ENCODE measurements around the gene UNK. TPM values are rescaled to one million over a fixed set of nuclear protein-coding genes. Genes with fewer than 3 reads are reported as not detected.

The UNK gene
- total RNA-seq, 6 donors from 2014 or later = 22.4 to 97.4 (median 31.4) TPM

GRCh38 chr17:75743625-75744206, 40.9 kb upstream of the UNK start:
- no peaks in the 10 kb centered on the region for H3K27me3 ChIP-seq
- TF ChIP-seq POLR2A (IDR thresholded peaks at IDR 0.05) (no peak), EP300 (IDR thresholded peaks at IDR 0.05) (no peak), POLR2AphosphoS5 (IDR thresholded peaks at IDR 0.05) (no peak)
- TF ChIP-seq, protein P1, sequence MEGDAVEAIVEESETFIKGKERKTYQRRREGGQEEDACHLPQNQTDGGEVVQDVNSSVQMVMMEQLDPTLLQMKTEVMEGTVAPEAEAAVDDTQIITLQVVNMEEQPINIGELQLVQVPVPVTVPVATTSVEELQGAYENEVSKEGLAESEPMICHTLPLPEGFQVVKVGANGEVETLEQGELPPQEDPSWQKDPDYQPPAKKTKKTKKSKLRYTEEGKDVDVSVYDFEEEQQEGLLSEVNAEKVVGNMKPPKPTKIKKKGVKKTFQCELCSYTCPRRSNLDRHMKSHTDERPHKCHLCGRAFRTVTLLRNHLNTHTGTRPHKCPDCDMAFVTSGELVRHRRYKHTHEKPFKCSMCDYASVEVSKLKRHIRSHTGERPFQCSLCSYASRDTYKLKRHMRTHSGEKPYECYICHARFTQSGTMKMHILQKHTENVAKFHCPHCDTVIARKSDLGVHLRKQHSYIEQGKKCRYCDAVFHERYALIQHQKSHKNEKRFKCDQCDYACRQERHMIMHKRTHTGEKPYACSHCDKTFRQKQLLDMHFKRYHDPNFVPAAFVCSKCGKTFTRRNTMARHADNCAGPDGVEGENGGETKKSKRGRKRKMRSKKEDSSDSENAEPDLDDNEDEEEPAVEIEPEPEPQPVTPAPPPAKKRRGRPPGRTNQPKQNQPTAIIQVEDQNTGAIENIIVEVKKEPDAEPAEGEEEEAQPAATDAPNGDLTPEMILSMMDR (IDR thresholded peaks at IDR 0.05) = no peak
- H3K9me3 ChIP-seq = no peaks in the 10 kb centered on the region
- no peak overlapping the region for H3K27ac ChIP-seq
- peak in 1 of 2 donors; percentile 70 for DNase-seq
- WGBS, 2 donors = 94 to 95% methylated on average over 23 to 25 of the region's 25 CpGs
- no peak overlapping the region for H3K4me3 ChIP-seq
- H3K4me1 ChIP-seq = peaks cover 3 to 5% (median 5%) of the 10 kb centered on the region in 4 donors
- peaks cover 0 to 10% (median 0%) of the 10 kb centered on the region in 4 donors for H3K36me3 ChIP-seq
- ATAC-seq (ENCODE audit: low FRiP score in 2 of 2) = no peak

GRCh38 chr17:75748706-75749105, 35.9 kb upstream of the UNK start:
- no peak overlapping the region for H3K27ac ChIP-seq
- H3K4me1 ChIP-seq = peaks cover 10 to 26% (median 16%) of the 10 kb centered on the region in 4 donors
- no peak overlapping the region for H3K4me3 ChIP-seq
- 81 to 88% methylated on average over 4 to 9 of the region's 9 CpGs for WGBS, 2 donors
- H3K9me3 ChIP-seq = no peaks in the 10 kb centered on the region
- DNase-seq (no peak), ATAC-seq (ENCODE audit: low FRiP score in 2 of 2) (no peak)
- no peaks in the 10 kb centered on the region for H3K27me3 ChIP-seq
- TF ChIP-seq POLR2A (IDR thresholded peaks at IDR 0.05) = no peak
- TF ChIP-seq EP300 (IDR thresholded peaks at IDR 0.05) = no peak
- peaks cover 0 to 21% (median 0%) of the 10 kb centered on the region in 4 donors for H3K36me3 ChIP-seq

- TF ChIP-seq, protein P1 (IDR thresholded peaks at IDR 0.05) = peak; percentile 91 to 96 (median 94)
- no peak for TF ChIP-seq POLR2A (IDR thresholded peaks at IDR 0.05)
- TF ChIP-seq POLR2AphosphoS5 (IDR thresholded peaks at IDR 0.05) = no peak
- no peak for TF ChIP-seq EP300 (IDR thresholded peaks at IDR 0.05)
- Histone ChIP-seq H3K4me3 (no peak overlapping the region), H3K9me3 (no peaks in the 10 kb centered on the region), H3K4me1 (peaks cover 19 to 35% (median 25%) of the 10 kb centered on the region in 4 donors), H3K36me3 (peaks cover 0 to 20% (median 0%) of the 10 kb centered on the region in 4 donors), H3K27ac (no peak overlapping the region), H3K27me3 (no peaks in the 10 kb centered on the region)
- 18 to 34% methylated on average over 11 to 19 of the region's 20 CpGs for WGBS, 2 donors
- DNase-seq (peak; percentile 87 to 91), ATAC-seq (ENCODE audit: low FRiP score in 2 of 2) (peak; percentile 78 to 86)
Observed at GRCh38 chr17:75749545-75750389, 34.8 kb upstream of the UNK start.

- TF ChIP-seq POLR2AphosphoS5 (IDR thresholded peaks at IDR 0.05) = no peak
- TF ChIP-seq, protein P1 (IDR thresholded peaks at IDR 0.05) = no peak
- TF ChIP-seq POLR2A (IDR thresholded peaks at IDR 0.05) = no peak
- TF ChIP-seq EP300 (IDR thresholded peaks at IDR 0.05) = no peak
- no peak for DNase-seq
- no peaks in the 10 kb centered on the region for H3K9me3 ChIP-seq
- H3K4me1 ChIP-seq = peaks cover 19 to 35% (median 25%) of the 10 kb centered on the region in 4 donors
- H3K4me3 ChIP-seq = no peak overlapping the region
- peaks cover 0 to 22% (median 0%) of the 10 kb centered on the region in 4 donors for H3K36me3 ChIP-seq
- ATAC-seq (ENCODE audit: low FRiP score in 2 of 2) = no peak
- H3K27ac ChIP-seq = no peak overlapping the region
- no peaks in the 10 kb centered on the region for H3K27me3 ChIP-seq
- 85 to 89% methylated on average over 17 to 23 of the region's 23 CpGs for WGBS, 2 donors
Observed at GRCh38 chr17:75750661-75751423, 33.8 kb upstream of the UNK start.

Data from upper lobe of left lung (tissue), 6 donors.